Prostate gland (tissue), 2 donors: Measurements from ENCODE around the gene VWA1.

Experiments
- POLR2A ChIP-seq: fragments of 450-650 bp; IDR thresholded peaks from one replicate; pipeline ENCODE4 v1.6.1; 2016; ENCODE audit warnings: antibody characterized with exemption, mild to moderate bottlenecking
- TF ChIP-seq, protein P1 (sequence below), 4 experiments: fragments of 200-600 bp in 2 of 4; fragments of 450-650 bp in 2 of 4; sonication (generic) in 2 of 4; IDR thresholded peaks; 1 replicate in 3 of 4; 2 replicates in 1 of 4; pipeline ENCODE4 v1.5.1; 2016 to 2019; ENCODE audit warnings: antibody characterized with exemption in 4 of 4, mild to moderate bottlenecking in 2 of 4, moderate library complexity in 2 of 4

- TF ChIP-seq, protein P1, sequence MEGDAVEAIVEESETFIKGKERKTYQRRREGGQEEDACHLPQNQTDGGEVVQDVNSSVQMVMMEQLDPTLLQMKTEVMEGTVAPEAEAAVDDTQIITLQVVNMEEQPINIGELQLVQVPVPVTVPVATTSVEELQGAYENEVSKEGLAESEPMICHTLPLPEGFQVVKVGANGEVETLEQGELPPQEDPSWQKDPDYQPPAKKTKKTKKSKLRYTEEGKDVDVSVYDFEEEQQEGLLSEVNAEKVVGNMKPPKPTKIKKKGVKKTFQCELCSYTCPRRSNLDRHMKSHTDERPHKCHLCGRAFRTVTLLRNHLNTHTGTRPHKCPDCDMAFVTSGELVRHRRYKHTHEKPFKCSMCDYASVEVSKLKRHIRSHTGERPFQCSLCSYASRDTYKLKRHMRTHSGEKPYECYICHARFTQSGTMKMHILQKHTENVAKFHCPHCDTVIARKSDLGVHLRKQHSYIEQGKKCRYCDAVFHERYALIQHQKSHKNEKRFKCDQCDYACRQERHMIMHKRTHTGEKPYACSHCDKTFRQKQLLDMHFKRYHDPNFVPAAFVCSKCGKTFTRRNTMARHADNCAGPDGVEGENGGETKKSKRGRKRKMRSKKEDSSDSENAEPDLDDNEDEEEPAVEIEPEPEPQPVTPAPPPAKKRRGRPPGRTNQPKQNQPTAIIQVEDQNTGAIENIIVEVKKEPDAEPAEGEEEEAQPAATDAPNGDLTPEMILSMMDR (IDR thresholded peaks at IDR 0.05) = no peak
- no peak for TF ChIP-seq POLR2A
These were observed 1.2 kb upstream of the VWA1 start for GRCh38 chr1:1434131-1434823.
